Epithelial cell of proximal tubule (primary cell): ENCODE results near the gene SH3GLB1. TPM values are rescaled to one million over a fixed set of nuclear protein-coding genes. Genes with fewer than 3 reads are reported as not detected.

Experiments
- DNase-seq: peaks from one replicate; pipeline ENCODE4 v3.0.0-alpha.2; 2011; ENCODE audit warnings: low read depth
- H3K4me3 ChIP-seq: 2 replicates; pipeline ENCODE4 v1.5.1; 2011; ENCODE audit warnings: low read depth, mild to moderate bottlenecking, low read length
- total RNA-seq: library from RNA; depleted of rRNA; stranded (reverse); fragments of >200 nt; gene quantifications from 2 replicates; pipeline ENCODE4 v1.2.3, GENCODE V29; 2015
- TF ChIP-seq, protein P1 (sequence below): conservative IDR thresholded peaks from 2 replicates; pipeline ENCODE4 v1.5.1; 2012; ENCODE audit warnings: low read depth, mild to moderate bottlenecking, low read length

The SH3GLB1 gene
- total RNA-seq, 1 donor from 2014 or later = 19.7 TPM

GRCh38 chr1:86750076-86750475, 45.7 kb downstream of the SH3GLB1 start:
- no peak for DNase-seq
- TF ChIP-seq, protein P1, sequence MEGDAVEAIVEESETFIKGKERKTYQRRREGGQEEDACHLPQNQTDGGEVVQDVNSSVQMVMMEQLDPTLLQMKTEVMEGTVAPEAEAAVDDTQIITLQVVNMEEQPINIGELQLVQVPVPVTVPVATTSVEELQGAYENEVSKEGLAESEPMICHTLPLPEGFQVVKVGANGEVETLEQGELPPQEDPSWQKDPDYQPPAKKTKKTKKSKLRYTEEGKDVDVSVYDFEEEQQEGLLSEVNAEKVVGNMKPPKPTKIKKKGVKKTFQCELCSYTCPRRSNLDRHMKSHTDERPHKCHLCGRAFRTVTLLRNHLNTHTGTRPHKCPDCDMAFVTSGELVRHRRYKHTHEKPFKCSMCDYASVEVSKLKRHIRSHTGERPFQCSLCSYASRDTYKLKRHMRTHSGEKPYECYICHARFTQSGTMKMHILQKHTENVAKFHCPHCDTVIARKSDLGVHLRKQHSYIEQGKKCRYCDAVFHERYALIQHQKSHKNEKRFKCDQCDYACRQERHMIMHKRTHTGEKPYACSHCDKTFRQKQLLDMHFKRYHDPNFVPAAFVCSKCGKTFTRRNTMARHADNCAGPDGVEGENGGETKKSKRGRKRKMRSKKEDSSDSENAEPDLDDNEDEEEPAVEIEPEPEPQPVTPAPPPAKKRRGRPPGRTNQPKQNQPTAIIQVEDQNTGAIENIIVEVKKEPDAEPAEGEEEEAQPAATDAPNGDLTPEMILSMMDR = no peak
- H3K4me3 ChIP-seq = no peak overlapping the region

DNA sequence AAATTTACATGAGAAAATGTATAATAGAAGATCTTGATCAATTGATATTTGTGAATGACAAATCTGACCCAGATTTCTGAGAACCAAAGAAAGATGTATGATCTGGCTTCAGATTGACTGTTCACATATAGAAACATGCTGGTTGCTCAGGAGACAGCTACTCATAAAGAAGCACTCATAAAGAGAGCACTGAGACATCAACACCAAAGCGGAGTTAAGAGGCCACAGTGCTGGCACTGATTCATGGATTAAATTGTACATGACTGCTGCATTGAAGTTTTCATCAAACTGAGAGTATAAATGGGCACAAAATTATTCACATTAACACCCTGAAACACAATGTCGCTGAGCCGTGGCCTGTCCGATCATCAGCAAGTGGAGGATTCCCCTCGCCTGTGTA, 46.2 kb downstream of the SH3GLB1 start:
- TF ChIP-seq, protein P1 = no peak
- DNase-seq = no peak
- H3K4me3 ChIP-seq = no peak overlapping the region

DNA sequence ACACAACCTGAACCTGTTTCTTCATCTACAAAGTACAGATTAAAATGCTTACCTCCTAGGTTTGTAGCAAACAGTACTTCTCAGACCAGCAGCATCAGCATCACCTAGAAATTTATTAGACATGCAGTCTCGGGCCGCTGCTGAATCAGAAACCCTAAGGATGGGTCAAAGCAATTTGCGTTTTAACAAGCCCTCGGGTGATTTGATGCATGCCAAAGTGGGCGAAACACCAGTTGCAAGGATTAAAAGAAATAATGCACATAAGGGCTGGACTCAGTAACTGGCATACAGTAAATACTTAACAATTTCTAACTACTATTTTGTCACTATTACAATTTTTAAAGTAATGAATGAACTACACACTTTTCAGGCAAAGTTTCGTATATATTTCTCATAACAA, 47.5 kb downstream of the SH3GLB1 start:
- DNase-seq = no peak
- H3K4me3 ChIP-seq = no peak overlapping the region
- TF ChIP-seq, protein P1 = no peak

- no peak overlapping the region for H3K4me3 ChIP-seq
- TF ChIP-seq, protein P1 = peak; percentile 29
- DNase-seq = no peak
Measured at GRCh38 chr1:86753700-86754099, 49.3 kb downstream of the SH3GLB1 start.

GRCh38 chr1:86754265-86754974, 50.0 kb downstream of the SH3GLB1 start:
- no peak for DNase-seq
- TF ChIP-seq, protein P1 = no peak
- no peak overlapping the region for H3K4me3 ChIP-seq

DNA sequence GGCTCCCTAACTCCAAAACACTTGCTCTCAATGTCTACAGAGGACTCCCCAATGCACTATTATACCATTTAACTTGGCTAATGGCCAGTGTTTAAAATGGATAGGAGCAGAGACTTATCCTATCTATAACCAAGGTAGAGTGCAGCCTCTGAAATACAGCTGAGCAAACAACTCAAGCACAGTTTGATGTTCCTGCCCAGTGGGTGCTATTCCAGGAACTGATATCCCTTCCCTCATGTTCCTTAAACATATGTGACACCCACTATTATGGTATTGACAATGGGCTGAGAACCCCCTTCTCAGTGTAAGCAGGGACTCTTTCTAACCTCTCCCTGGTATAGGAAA, 51.7 kb downstream of the SH3GLB1 start:
- TF ChIP-seq, protein P1 = no peak
- no peak for DNase-seq
- no peak overlapping the region for H3K4me3 ChIP-seq
